Effector CD8-positive, alpha-beta T cell (primary cell): Measurements from ENCODE around the gene TM9SF3.

Source experiments
- DNase-seq: peaks from one replicate; lab custom pipeline; 2025; lab: John Stamatoyannopoulos, UW

TM9SF3 gene

GRCh38 chr10:96511044-96511945, 75.5 kb downstream of the TM9SF3 start:
- DNase-seq, result no peak

GRCh38 chr10:96509017-96509641, 77.7 kb downstream of the TM9SF3 start:
- no peak for DNase-seq

- DNase-seq, result no peak
Measured at GRCh38 chr10:96507044-96507443, 79.8 kb downstream of the TM9SF3 start.

- no peak for DNase-seq
Measured at GRCh38 chr10:96505150-96506136, 81.4 kb downstream of the TM9SF3 start.

- no peak for DNase-seq
Measured at GRCh38 chr10:96502561-96503282, 84.1 kb downstream of the TM9SF3 start.

GRCh38 chr10:96501985-96502384, 84.8 kb downstream of the TM9SF3 start:
- DNase-seq, result no peak

- DNase-seq, result no peak
Measured at GRCh38 chr10:96500519-96500918, 86.3 kb downstream of the TM9SF3 start.

- DNase-seq, result no peak
Measured at GRCh38 chr10:96500050-96500449, 86.8 kb downstream of the TM9SF3 start.

- DNase-seq, result no peak
Measured at GRCh38 chr10:96497391-96497790, 89.4 kb downstream of the TM9SF3 start.

GRCh38 chr10:96496281-96496925, 90.4 kb downstream of the TM9SF3 start:
- DNase-seq, result no peak

- no peak for DNase-seq
Measured at GRCh38 chr10:96495544-96495943, 91.3 kb downstream of the TM9SF3 start.

GRCh38 chr10:96494694-96495093, 92.1 kb downstream of the TM9SF3 start:
- DNase-seq, result no peak

- no peak for DNase-seq
Measured at GRCh38 chr10:96493871-96494525, 92.8 kb downstream of the TM9SF3 start.

- no peak for DNase-seq
Measured at GRCh38 chr10:96493254-96493653, 93.6 kb downstream of the TM9SF3 start.

- no peak for DNase-seq
Measured at GRCh38 chr10:96491303-96491702, 95.5 kb downstream of the TM9SF3 start.

GRCh38 chr10:96488161-96488935, 98.5 kb downstream of the TM9SF3 start:
- DNase-seq, result no peak

- DNase-seq, result no peak
Measured at GRCh38 chr10:96482815-96483588, 103.8 kb downstream of the TM9SF3 start.

GRCh38 chr10:96478355-96478754, 108.5 kb downstream of the TM9SF3 start:
- DNase-seq, result no peak

GRCh38 chr10:96473866-96474265, 112.9 kb downstream of the TM9SF3 start:
- DNase-seq, result no peak
